Measurements from ENCODE around the gene VPS18.

Gene VPS18

GRCh38 chr15:40943764-40944365, 49.6 kb downstream of the VPS18 start:
- H3K9me3 ChIP-seq (ENCODE audit: low read length): no peaks in the 10 kb centered on the region
- H3K27me3 ChIP-seq (ENCODE audit: insufficient read depth, low read length): peaks cover 14% of the 10 kb centered on the region
- no peak overlapping the region for H3K4me3 ChIP-seq (ENCODE audit: low read length)
- no peaks in the 10 kb centered on the region for H3K36me3 ChIP-seq (ENCODE audit: insufficient read depth, low read length)
- H2AFZ ChIP-seq (ENCODE audit: low read depth, low read length): no peak overlapping the region
- H3K4me1 ChIP-seq (ENCODE audit: insufficient read depth, low read length): peaks cover 14% of the 10 kb centered on the region

- no peaks in the 10 kb centered on the region for H3K9me3 ChIP-seq (ENCODE audit: low read length)
- H3K4me1 ChIP-seq (ENCODE audit: insufficient read depth, low read length): peaks cover 14% of the 10 kb centered on the region
- H3K36me3 ChIP-seq (ENCODE audit: insufficient read depth, low read length): no peaks in the 10 kb centered on the region
- H2AFZ ChIP-seq (ENCODE audit: low read depth, low read length): no peak overlapping the region
- peaks cover 21% of the 10 kb centered on the region for H3K27me3 ChIP-seq (ENCODE audit: insufficient read depth, low read length)
- no peak overlapping the region for H3K4me3 ChIP-seq (ENCODE audit: low read length)
Observed at GRCh38 chr15:40944510-40945296, 50.5 kb downstream of the VPS18 start.

- Histone ChIP-seq H3K4me1 (ENCODE audit: insufficient read depth, low read length) (no peaks in the 10 kb centered on the region), H2AFZ (ENCODE audit: low read depth, low read length) (no peak overlapping the region), H3K27me3 (ENCODE audit: insufficient read depth, low read length) (peaks cover 22% of the 10 kb centered on the region), H3K4me3 (ENCODE audit: low read length) (no peak overlapping the region), H3K36me3 (ENCODE audit: insufficient read depth, low read length) (no peaks in the 10 kb centered on the region), H3K9me3 (ENCODE audit: low read length) (no peaks in the 10 kb centered on the region)
Observed at GRCh38 chr15:40948706-40949473, 54.6 kb downstream of the VPS18 start.

GRCh38 chr15:40949756-40950207, 55.5 kb downstream of the VPS18 start:
- Histone ChIP-seq H3K4me1 (ENCODE audit: insufficient read depth, low read length) (no peaks in the 10 kb centered on the region), H3K36me3 (ENCODE audit: insufficient read depth, low read length) (no peaks in the 10 kb centered on the region), H3K9me3 (ENCODE audit: low read length) (no peaks in the 10 kb centered on the region), H3K27me3 (ENCODE audit: insufficient read depth, low read length) (peaks cover 22% of the 10 kb centered on the region), H3K4me3 (ENCODE audit: low read length) (no peak overlapping the region), H2AFZ (ENCODE audit: low read depth, low read length) (no peak overlapping the region)

GRCh38 chr15:40951764-40952163, 57.5 kb downstream of the VPS18 start:
- H3K27me3 ChIP-seq (ENCODE audit: insufficient read depth, low read length): peaks cover 22% of the 10 kb centered on the region
- H3K4me3 ChIP-seq (ENCODE audit: low read length): no peak overlapping the region
- no peaks in the 10 kb centered on the region for H3K4me1 ChIP-seq (ENCODE audit: insufficient read depth, low read length)
- H2AFZ ChIP-seq (ENCODE audit: low read depth, low read length): no peak overlapping the region
- H3K36me3 ChIP-seq (ENCODE audit: insufficient read depth, low read length): no peaks in the 10 kb centered on the region
- no peaks in the 10 kb centered on the region for H3K9me3 ChIP-seq (ENCODE audit: low read length)

- peaks cover 22% of the 10 kb centered on the region for H3K27me3 ChIP-seq (ENCODE audit: insufficient read depth, low read length)
- no peaks in the 10 kb centered on the region for H3K9me3 ChIP-seq (ENCODE audit: low read length)
- H3K4me1 ChIP-seq (ENCODE audit: insufficient read depth, low read length): no peaks in the 10 kb centered on the region
- peak overlapping the region; percentile 86 for H2AFZ ChIP-seq (ENCODE audit: low read depth, low read length)
- H3K36me3 ChIP-seq (ENCODE audit: insufficient read depth, low read length): no peaks in the 10 kb centered on the region
- H3K4me3 ChIP-seq (ENCODE audit: low read length): peak overlapping the region; percentile 58
Observed at GRCh38 chr15:40952301-40952900, 58.2 kb downstream of the VPS18 start.

- H3K4me3 ChIP-seq (ENCODE audit: low read length): peak within 1 kb of the TSS; percentile 58
- no peaks in the 10 kb centered on the region for H3K36me3 ChIP-seq (ENCODE audit: insufficient read depth, low read length)
- H2AFZ ChIP-seq (ENCODE audit: low read depth, low read length): peak within 1 kb of the TSS; percentile 86
- no peaks in the 10 kb centered on the region for H3K9me3 ChIP-seq (ENCODE audit: low read length)
- no peaks in the 10 kb centered on the region for H3K4me1 ChIP-seq (ENCODE audit: insufficient read depth, low read length)
- H3K27me3 ChIP-seq (ENCODE audit: insufficient read depth, low read length): peaks cover 19% of the 10 kb centered on the region
Observed at GRCh38 chr15:40952901-40953712, 58.9 kb downstream of the VPS18 start, which contains the start of gene CHAC1. TSS of gene CHAC1 (plus strand) at chr15:40953471. CDS start at chr15:40953584, 113 bp downstream.

All from neuron (in vitro differentiated cells).